Measurements from ENCODE around the gene SRRM3.
"Not testable (repeated sequence)": the region's sequence is repeated elsewhere in the genome, so short reads cannot be mapped to it uniquely, and the experiment has no call there.

Gene SRRM3

DNA sequence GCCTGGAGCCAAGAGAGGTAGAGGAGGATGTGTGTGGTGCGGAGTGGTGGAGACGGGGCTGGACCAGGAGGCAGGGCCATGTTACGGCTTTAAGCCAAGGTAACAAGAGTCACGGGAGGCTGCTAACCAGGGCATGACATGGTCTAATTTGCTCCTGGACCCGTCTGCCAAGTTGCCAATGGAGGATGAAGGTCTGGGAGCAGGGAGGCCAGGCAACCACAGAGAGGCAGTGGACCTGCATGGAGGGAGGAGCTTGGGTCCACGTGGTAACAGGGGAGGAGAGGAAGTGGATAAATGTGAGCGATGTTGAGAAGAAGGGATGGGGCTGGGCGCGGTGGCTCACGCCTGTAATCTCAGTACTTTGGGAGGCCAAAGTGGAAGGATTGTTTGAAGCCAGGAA is 31.0 kb downstream of the SRRM3 start:
- peak; percentile 30 for DNase-seq (ENCODE audit: low read depth)
- TF ChIP-seq, protein P1, sequence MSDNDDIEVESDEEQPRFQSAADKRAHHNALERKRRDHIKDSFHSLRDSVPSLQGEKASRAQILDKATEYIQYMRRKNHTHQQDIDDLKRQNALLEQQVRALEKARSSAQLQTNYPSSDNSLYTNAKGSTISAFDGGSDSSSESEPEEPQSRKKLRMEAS (IDR thresholded peaks at IDR 0.05; ENCODE audit: low read depth, low read length): peak; percentile 34; the same call in 1 of the 2 replicates
- TF ChIP-seq POLR2A (IDR thresholded peaks at IDR 0.05; ENCODE audit: extremely low read depth, insufficient read length): no peak
- no peak overlapping the region for H3K4me3 ChIP-seq (ENCODE audit: low read depth, low read length)

GRCh38 chr7:76233538-76234281 is 32.0 kb downstream of the SRRM3 start:
- no peak for DNase-seq (ENCODE audit: low read depth)
- TF ChIP-seq MYC (IDR thresholded peaks at IDR 0.05; ENCODE audit: low read depth, low read length): no peak
- TF ChIP-seq, protein P1 (IDR thresholded peaks at IDR 0.05; ENCODE audit: low read depth, low read length): no peak
- TF ChIP-seq POLR2A (IDR thresholded peaks at IDR 0.05; ENCODE audit: extremely low read depth, insufficient read length): no peak
- no peak for TF ChIP-seq CTCF (IDR thresholded peaks at IDR 0.05; ENCODE audit: low read depth, low read length)
- no peak overlapping the region for H3K4me3 ChIP-seq (ENCODE audit: low read depth, low read length)

DNA sequence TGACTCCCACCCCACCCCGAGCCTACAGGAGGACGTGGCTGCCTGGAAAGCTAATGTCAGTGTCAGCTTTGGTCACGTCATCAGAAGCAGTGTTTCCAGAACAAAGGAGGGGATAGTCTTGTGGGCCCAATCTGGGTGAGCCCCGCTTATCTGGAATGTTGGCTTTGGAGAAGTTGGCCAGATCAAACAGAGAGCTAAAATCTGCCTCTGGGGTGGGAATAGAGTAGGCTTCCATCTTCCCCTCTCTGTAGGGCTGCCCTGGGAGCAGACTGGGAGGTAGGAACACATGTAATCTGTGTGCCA is 32.5 kb downstream of the SRRM3 start:
- TF ChIP-seq, protein P1 (IDR thresholded peaks at IDR 0.05; ENCODE audit: low read depth, low read length): no peak
- TF ChIP-seq CTCF (IDR thresholded peaks at IDR 0.05; ENCODE audit: low read depth, low read length) (no peak), MYC (IDR thresholded peaks at IDR 0.05; ENCODE audit: low read depth, low read length) (no peak), POLR2A (IDR thresholded peaks at IDR 0.05; ENCODE audit: extremely low read depth, insufficient read length) (no peak)

GRCh38 chr7:76234931-76235441 is 33.3 kb downstream of the SRRM3 start:
- DNase-seq (ENCODE audit: low read depth): peak; percentile 90
- no peak overlapping the region for H3K4me3 ChIP-seq (ENCODE audit: low read depth, low read length)
- TF ChIP-seq POLR2A (IDR thresholded peaks at IDR 0.05; ENCODE audit: extremely low read depth, insufficient read length): no peak
- TF ChIP-seq, protein P1 (IDR thresholded peaks at IDR 0.05; ENCODE audit: low read depth, low read length): peak; percentile 58
- TF ChIP-seq MYC (IDR thresholded peaks at IDR 0.05; ENCODE audit: low read depth, low read length): peak; percentile 27; the same call in 1 of the 2 replicates

More for the DNA sequence above, 32.5 kb downstream of the SRRM3 start:
- DNase-seq (ENCODE audit: low read depth): no peak
- no peak overlapping the region for H3K4me3 ChIP-seq (ENCODE audit: low read depth, low read length)

GRCh38 chr7:76236224-76236623 is 34.5 kb downstream of the SRRM3 start:
- no peak for DNase-seq (ENCODE audit: low read depth)
- TF ChIP-seq, protein P1 (IDR thresholded peaks at IDR 0.05; ENCODE audit: low read depth, low read length): no peak
- TF ChIP-seq CTCF (IDR thresholded peaks at IDR 0.05; ENCODE audit: low read depth, low read length) (no peak), MYC (IDR thresholded peaks at IDR 0.05; ENCODE audit: low read depth, low read length) (no peak), POLR2A (IDR thresholded peaks at IDR 0.05; ENCODE audit: extremely low read depth, insufficient read length) (no peak)
- no peak overlapping the region for H3K4me3 ChIP-seq (ENCODE audit: low read depth, low read length)

DNA sequence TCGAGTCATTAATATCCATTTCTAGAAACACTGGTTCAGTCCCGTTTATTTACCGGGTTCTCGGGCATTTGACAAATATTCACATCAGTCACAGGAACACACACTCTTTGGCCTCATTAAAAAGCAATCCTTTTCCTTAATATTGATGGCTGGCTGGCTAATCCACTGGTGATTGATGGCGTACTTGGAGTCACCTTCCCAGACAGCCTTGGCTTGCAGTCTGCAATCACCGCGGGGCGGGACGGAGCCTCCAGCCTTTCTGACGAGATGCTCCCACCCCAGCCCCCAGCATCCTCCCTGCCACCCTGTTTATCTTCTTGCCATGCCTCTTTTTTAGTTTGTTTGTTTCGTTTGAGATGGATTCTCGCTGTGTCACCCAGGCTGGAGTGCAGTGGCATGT is 36.6 kb downstream of the SRRM3 start:
- TF ChIP-seq POLR2A (IDR thresholded peaks at IDR 0.05; ENCODE audit: extremely low read depth, insufficient read length): no peak
- no peak for DNase-seq (ENCODE audit: low read depth)
- H3K4me3 ChIP-seq (ENCODE audit: low read depth, low read length): no peak overlapping the region

DNA sequence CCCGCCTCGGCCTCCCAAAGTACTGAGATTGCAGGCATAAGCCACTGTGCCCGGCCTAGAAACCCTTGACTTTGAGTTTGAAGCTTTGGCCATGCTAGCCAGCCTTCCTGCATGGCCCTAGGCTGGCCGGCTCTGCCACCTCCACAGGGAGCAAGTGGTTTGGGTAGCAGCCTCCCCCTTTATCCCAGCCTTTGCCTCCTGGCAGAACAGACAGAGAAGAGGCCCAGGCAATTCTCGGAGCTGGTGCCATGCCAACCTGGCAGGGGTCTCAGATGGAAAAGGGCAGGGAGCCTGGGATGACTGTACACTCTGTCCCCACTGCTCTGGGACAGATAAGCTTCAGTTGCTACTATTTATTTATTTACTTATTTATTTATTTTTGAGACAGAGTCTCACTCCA is 39.4 kb downstream of the SRRM3 start:
- DNase-seq (ENCODE audit: low read depth): no peak
- no peak for TF ChIP-seq MYC (IDR thresholded peaks at IDR 0.05; ENCODE audit: low read depth, low read length)
- no peak for TF ChIP-seq POLR2A (IDR thresholded peaks at IDR 0.05; ENCODE audit: extremely low read depth, insufficient read length)
- no peak for TF ChIP-seq CTCF (IDR thresholded peaks at IDR 0.05; ENCODE audit: low read depth, low read length)
- TF ChIP-seq, protein P1 (IDR thresholded peaks at IDR 0.05; ENCODE audit: low read depth, low read length): no peak
- no peak overlapping the region for H3K4me3 ChIP-seq (ENCODE audit: low read depth, low read length)

DNA sequence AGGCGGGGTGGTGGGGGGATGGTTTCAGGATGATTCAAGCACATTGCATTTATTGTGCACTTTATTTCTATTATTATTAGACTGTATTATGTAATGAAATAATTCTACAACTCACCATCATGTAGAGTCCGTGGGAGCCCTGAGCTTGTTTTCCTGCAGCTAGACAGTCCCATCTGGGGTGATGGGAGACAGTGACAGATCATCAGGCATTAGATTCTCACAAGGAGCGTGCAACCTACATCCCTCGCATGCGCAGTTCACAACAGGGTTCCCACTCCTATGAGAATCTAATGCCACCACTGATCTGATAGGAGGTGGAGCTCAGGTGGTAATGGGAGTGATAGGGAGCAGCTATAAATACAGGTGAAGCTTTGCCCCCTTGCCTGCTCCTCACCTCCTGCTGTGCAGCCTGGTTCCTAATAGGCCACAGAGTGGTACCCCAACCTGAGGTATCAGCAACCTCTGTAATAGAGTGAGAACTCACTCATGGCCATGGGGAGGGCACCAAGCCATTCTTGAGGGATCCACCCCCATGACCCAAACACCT is 40.9 kb downstream of the SRRM3 start:
- not testable (repeated sequence) for DNase-seq (ENCODE audit: low read depth); H3K4me3 ChIP-seq (ENCODE audit: low read depth, low read length)

Measured in NB4 (cell line).